ENCODE data around the gene FOXJ3. TPM values are rescaled to one million over a fixed set of nuclear protein-coding genes. Genes with fewer than 3 reads are reported as not detected.

Gene FOXJ3
- total RNA-seq, 1 experiment from 2014 or later, result 55.3 TPM

DNA sequence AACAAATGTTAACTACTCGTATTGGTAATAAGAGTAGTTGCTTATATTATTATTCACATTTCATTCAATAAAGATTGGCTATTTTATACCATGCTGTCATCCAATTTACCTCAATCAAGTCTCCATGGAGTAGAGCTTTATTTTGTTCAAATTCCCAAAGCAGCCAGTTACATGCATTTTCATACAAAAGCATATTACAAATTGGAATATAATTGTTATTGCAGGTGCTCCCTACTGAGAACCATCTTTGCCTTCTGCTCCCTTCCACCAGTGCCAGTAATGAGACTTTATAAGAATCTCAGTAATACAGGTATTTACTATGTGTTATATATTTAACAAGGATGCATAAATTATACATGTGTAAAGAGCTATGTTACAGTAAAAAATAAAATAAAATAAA, 54.2 kb downstream of the FOXJ3 start:
- intact Hi-C loops (cut with micrococcal nuclease; ENCODE audit: unreplicated experiment), result no loop called here
- Histone ChIP-seq H3K27ac (ENCODE audit: low read length) (no peak overlapping the region), H3K36me3 (ENCODE audit: control insufficient read depth, insufficient read depth, low read length) (peaks cover 3% of the 10 kb centered on the region; the same call in 1 of the 2 replicates), H3K4me3 (ENCODE audit: low read depth in 2 of 2, low read length in 2 of 2) (no peak overlapping the region), H3K9me3 (ENCODE audit: control insufficient read depth, insufficient read depth, low read depth, low read length) (no peaks in the 10 kb centered on the region), H3K27me3 (ENCODE audit: control insufficient read depth, insufficient read depth, low read length) (no peaks in the 10 kb centered on the region), H3K4me1 (ENCODE audit: control insufficient read depth, insufficient read depth, low read length) (peaks cover 6% of the 10 kb centered on the region)
- DNase-seq (ENCODE audit: low read depth, low spot score), result no peak
- in situ Hi-C loops (cut with HindIII; ENCODE audit: low pct_unique_long_range_greater_than_20kb, low sequenced_read_pairs), result no loop called here
- ChIA-PET CTCF (no interaction called here), POLR2A (no interaction called here)
- no TSS peak for BruUV-seq (replicated peaks)
- no peak for TF ChIP-seq SIN3A (IDR thresholded peaks at IDR 0.05; ENCODE audit: borderline replicate concordance, insufficient read depth, low read depth, low read length)
- no peak for TF ChIP-seq REST (IDR thresholded peaks at IDR 0.05; ENCODE audit: insufficient read depth in 1 of 2, low read depth in 2 of 2, low read length in 1 of 2)
- TF ChIP-seq TCF7L2 (IDR thresholded peaks at IDR 0.05; ENCODE audit: low read depth, low read length), result no peak
- TF ChIP-seq, protein P1, sequence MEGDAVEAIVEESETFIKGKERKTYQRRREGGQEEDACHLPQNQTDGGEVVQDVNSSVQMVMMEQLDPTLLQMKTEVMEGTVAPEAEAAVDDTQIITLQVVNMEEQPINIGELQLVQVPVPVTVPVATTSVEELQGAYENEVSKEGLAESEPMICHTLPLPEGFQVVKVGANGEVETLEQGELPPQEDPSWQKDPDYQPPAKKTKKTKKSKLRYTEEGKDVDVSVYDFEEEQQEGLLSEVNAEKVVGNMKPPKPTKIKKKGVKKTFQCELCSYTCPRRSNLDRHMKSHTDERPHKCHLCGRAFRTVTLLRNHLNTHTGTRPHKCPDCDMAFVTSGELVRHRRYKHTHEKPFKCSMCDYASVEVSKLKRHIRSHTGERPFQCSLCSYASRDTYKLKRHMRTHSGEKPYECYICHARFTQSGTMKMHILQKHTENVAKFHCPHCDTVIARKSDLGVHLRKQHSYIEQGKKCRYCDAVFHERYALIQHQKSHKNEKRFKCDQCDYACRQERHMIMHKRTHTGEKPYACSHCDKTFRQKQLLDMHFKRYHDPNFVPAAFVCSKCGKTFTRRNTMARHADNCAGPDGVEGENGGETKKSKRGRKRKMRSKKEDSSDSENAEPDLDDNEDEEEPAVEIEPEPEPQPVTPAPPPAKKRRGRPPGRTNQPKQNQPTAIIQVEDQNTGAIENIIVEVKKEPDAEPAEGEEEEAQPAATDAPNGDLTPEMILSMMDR (IDR thresholded peaks at IDR 0.05), result no peak
- no peak for TF ChIP-seq POLR2AphosphoS5 (IDR thresholded peaks at IDR 0.05; ENCODE audit: low read depth, low read length)
- no peak for ATAC-seq

- Histone ChIP-seq H3K36me3 (ENCODE audit: control insufficient read depth, insufficient read depth, low read length) (peaks cover 3% of the 10 kb centered on the region; the same call in 1 of the 2 replicates), H3K4me3 (ENCODE audit: low read depth in 2 of 2, low read length in 2 of 2) (no peak overlapping the region), H3K27ac (ENCODE audit: low read length) (no peak overlapping the region), H3K27me3 (ENCODE audit: control insufficient read depth, insufficient read depth, low read length) (no peaks in the 10 kb centered on the region), H3K4me1 (ENCODE audit: control insufficient read depth, insufficient read depth, low read length) (peaks cover 6% of the 10 kb centered on the region), H3K9me3 (ENCODE audit: control insufficient read depth, insufficient read depth, low read depth, low read length) (no peaks in the 10 kb centered on the region)
- TF ChIP-seq, protein P1 (IDR thresholded peaks at IDR 0.05), result no peak
- TF ChIP-seq POLR2AphosphoS5 (IDR thresholded peaks at IDR 0.05; ENCODE audit: low read depth, low read length), result no peak
- no peak for TF ChIP-seq REST (IDR thresholded peaks at IDR 0.05; ENCODE audit: insufficient read depth in 1 of 2, low read depth in 2 of 2, low read length in 1 of 2)
- no peak for TF ChIP-seq SIN3A (IDR thresholded peaks at IDR 0.05; ENCODE audit: borderline replicate concordance, insufficient read depth, low read depth, low read length)
- TF ChIP-seq TCF7L2 (IDR thresholded peaks at IDR 0.05; ENCODE audit: low read depth, low read length), result no peak
- no TSS peak for BruUV-seq (replicated peaks)
- no peak for DNase-seq (ENCODE audit: low read depth, low spot score)
- CTCF ChIA-PET, result no interaction called here
- POLR2A ChIA-PET, result no interaction called here
- no peak for ATAC-seq
- intact Hi-C loops (cut with micrococcal nuclease; ENCODE audit: unreplicated experiment), result no loop called here
- in situ Hi-C loops (cut with HindIII; ENCODE audit: low pct_unique_long_range_greater_than_20kb, low sequenced_read_pairs), result no loop called here
Observed at GRCh38 chr1:42279055-42279454, 56.0 kb downstream of the FOXJ3 start.
